Immature natural killer cell (primary cell): ENCODE results near the gene FAT1. TPM values are rescaled to one million over a fixed set of nuclear protein-coding genes. Genes with fewer than 3 reads are reported as not detected.

Experiments
- DNase-seq, 3 donors: peaks; one replicate each; pipeline ENCODE4 v3.0.0; 2022; ENCODE audit warnings: mixed read lengths in 1 of 3
- H3K27ac Mint-ChIP-seq, 6 donors: one replicate each; pipeline ENCODE4 v1.8.0; 2020; ENCODE audit warnings: mixed read lengths in 6 of 6, mild to moderate bottlenecking in 5 of 6, inconsistent platforms in 4 of 6, moderate library complexity in 3 of 6
- H3K27me3 Mint-ChIP-seq, 3 donors: one replicate each; pipeline ENCODE4 v1.8.0; 2020 to 2021; ENCODE audit warnings: low read depth in 3 of 3, mild to moderate bottlenecking in 3 of 3, mixed read lengths in 3 of 3, moderate library complexity in 3 of 3, inconsistent platforms in 1 of 3
- H3K36me3 Mint-ChIP-seq, 3 donors: one replicate each; pipeline ENCODE4 v1.8.0; 2020; ENCODE audit warnings: mixed read lengths in 3 of 3, inconsistent platforms in 2 of 3, mild to moderate bottlenecking in 2 of 3
- H3K4me1 Mint-ChIP-seq, 2 donors: one replicate each; pipeline ENCODE4 v1.8.0; 2020; ENCODE audit warnings: inconsistent platforms in 2 of 2, mild to moderate bottlenecking in 2 of 2, mixed read lengths in 2 of 2, moderate library complexity in 1 of 2
- H3K4me3 Mint-ChIP-seq, 5 donors: one replicate each; pipeline ENCODE4 v1.8.0; 2020; ENCODE audit warnings: mild to moderate bottlenecking in 5 of 5, mixed read lengths in 5 of 5, inconsistent platforms in 3 of 5, moderate library complexity in 3 of 5
- H3K9me3 Mint-ChIP-seq, 6 donors: one replicate each; pipeline ENCODE4 v1.8.0; 2020; ENCODE audit warnings: mild to moderate bottlenecking in 6 of 6, mixed read lengths in 6 of 6, inconsistent platforms in 4 of 6, moderate library complexity in 3 of 6
- polyA plus RNA-seq, 3 donors: library from polyadenylated mRNA; unstranded; fragments of 300-500 nt; fragmentation: Illumina TruSeq; gene quantifications; one replicate each; pipeline ENCODE4 v1.2.3, GENCODE V29; 2021

Gene FAT1
- polyA plus RNA-seq, 3 donors from 2014 or later = not detected

- H3K27ac Mint-ChIP-seq = no peak overlapping the region
- H3K4me3 Mint-ChIP-seq = no peak overlapping the region
- no peak for DNase-seq
- H3K9me3 Mint-ChIP-seq = peaks cover 0 to 4% (median 2%) of the 10 kb centered on the region in 6 donors
- no peaks in the 10 kb centered on the region for H3K36me3 Mint-ChIP-seq
- H3K4me1 Mint-ChIP-seq = no peaks in the 10 kb centered on the region
- H3K27me3 Mint-ChIP-seq = peaks cover 0 to 5% (median 0%) of the 10 kb centered on the region in 3 donors
Observed at GRCh38 chr4:186643501-186644310, 80.0 kb downstream of the FAT1 start.

- Mint-ChIP-seq H3K27me3 (peaks cover 0 to 5% (median 0%) of the 10 kb centered on the region in 3 donors), H3K27ac (no peak overlapping the region), H3K9me3 (peaks cover 0 to 4% (median 2%) of the 10 kb centered on the region in 6 donors), H3K36me3 (no peaks in the 10 kb centered on the region), H3K4me3 (no peak overlapping the region), H3K4me1 (no peaks in the 10 kb centered on the region)
- no peak for DNase-seq
Observed at GRCh38 chr4:186642998-186643397, 80.7 kb downstream of the FAT1 start.

GRCh38 chr4:186642530-186642929, 81.1 kb downstream of the FAT1 start:
- Mint-ChIP-seq H3K27me3 (peaks cover 0 to 5% (median 0%) of the 10 kb centered on the region in 3 donors), H3K36me3 (no peaks in the 10 kb centered on the region), H3K9me3 (peaks cover 0 to 4% (median 2%) of the 10 kb centered on the region in 6 donors), H3K27ac (no peak overlapping the region), H3K4me3 (no peak overlapping the region), H3K4me1 (no peaks in the 10 kb centered on the region)
- no peak for DNase-seq

GRCh38 chr4:186634591-186635128, 89.0 kb downstream of the FAT1 start:
- H3K4me3 Mint-ChIP-seq = no peak overlapping the region
- H3K27me3 Mint-ChIP-seq = peaks cover 0 to 2% (median 0%) of the 10 kb centered on the region in 3 donors
- DNase-seq = no peak
- no peak overlapping the region for H3K27ac Mint-ChIP-seq
- H3K9me3 Mint-ChIP-seq = peaks cover 0 to 5% (median 1%) of the 10 kb centered on the region in 6 donors
- no peaks in the 10 kb centered on the region for H3K4me1 Mint-ChIP-seq
- H3K36me3 Mint-ChIP-seq = no peaks in the 10 kb centered on the region

- DNase-seq = no peak
- Mint-ChIP-seq H3K4me3 (no peak overlapping the region), H3K4me1 (no peaks in the 10 kb centered on the region), H3K9me3 (peaks cover 0 to 7% (median 1%) of the 10 kb centered on the region in 6 donors), H3K27me3 (peaks cover 0 to 1% (median 0%) of the 10 kb centered on the region in 3 donors), H3K27ac (no peak overlapping the region), H3K36me3 (no peaks in the 10 kb centered on the region)
Observed at GRCh38 chr4:186633844-186634243, 89.8 kb downstream of the FAT1 start.

- peaks cover 0 to 9% (median 6%) of the 10 kb centered on the region in 6 donors for H3K9me3 Mint-ChIP-seq
- H3K27me3 Mint-ChIP-seq = peaks cover 0 to 1% (median 0%) of the 10 kb centered on the region in 3 donors
- H3K36me3 Mint-ChIP-seq = no peaks in the 10 kb centered on the region
- no peak overlapping the region for H3K4me3 Mint-ChIP-seq
- no peak overlapping the region for H3K27ac Mint-ChIP-seq
- DNase-seq = no peak
- peaks cover 0 to 8% of the 10 kb centered on the region in 2 donors for H3K4me1 Mint-ChIP-seq
Observed at GRCh38 chr4:186630128-186630527, 93.5 kb downstream of the FAT1 start.

GRCh38 chr4:186628058-186628711, 95.5 kb downstream of the FAT1 start:
- DNase-seq = no peak
- H3K9me3 Mint-ChIP-seq = peaks cover 3 to 11% (median 9%) of the 10 kb centered on the region in 6 donors
- H3K27me3 Mint-ChIP-seq = peaks cover 0 to 1% (median 0%) of the 10 kb centered on the region in 3 donors
- H3K4me3 Mint-ChIP-seq = no peak overlapping the region
- no peak overlapping the region for H3K27ac Mint-ChIP-seq
- H3K36me3 Mint-ChIP-seq = no peaks in the 10 kb centered on the region
- peaks cover 0 to 8% of the 10 kb centered on the region in 2 donors for H3K4me1 Mint-ChIP-seq

- Mint-ChIP-seq H3K27ac (no peak overlapping the region), H3K36me3 (no peaks in the 10 kb centered on the region), H3K4me1 (peaks cover 0 to 8% of the 10 kb centered on the region in 2 donors), H3K4me3 (no peak overlapping the region), H3K27me3 (peaks cover 0 to 1% (median 0%) of the 10 kb centered on the region in 3 donors), H3K9me3 (peaks cover 3 to 14% (median 9%) of the 10 kb centered on the region in 6 donors)
- peak in 1 of 3 donors; percentile 1 for DNase-seq
Observed at GRCh38 chr4:186627226-186627865, 96.3 kb downstream of the FAT1 start.

- peaks cover 0 to 8% of the 10 kb centered on the region in 2 donors for H3K4me1 Mint-ChIP-seq
- H3K4me3 Mint-ChIP-seq = no peak overlapping the region
- H3K27ac Mint-ChIP-seq = no peak overlapping the region
- H3K27me3 Mint-ChIP-seq = peaks cover 0 to 2% (median 0%) of the 10 kb centered on the region in 3 donors
- peaks cover 2 to 14% (median 9%) of the 10 kb centered on the region in 6 donors for H3K9me3 Mint-ChIP-seq
- no peaks in the 10 kb centered on the region for H3K36me3 Mint-ChIP-seq
- DNase-seq = no peak
Observed at GRCh38 chr4:186624951-186625350, 98.7 kb downstream of the FAT1 start.

GRCh38 chr4:186623546-186623945, 100.1 kb downstream of the FAT1 start:
- peaks cover 0 to 14% (median 9%) of the 10 kb centered on the region in 6 donors for H3K9me3 Mint-ChIP-seq
- H3K4me1 Mint-ChIP-seq = peaks cover 0 to 8% of the 10 kb centered on the region in 2 donors
- H3K4me3 Mint-ChIP-seq = no peak overlapping the region
- no peak for DNase-seq
- no peak overlapping the region for H3K27ac Mint-ChIP-seq
- H3K27me3 Mint-ChIP-seq = peaks cover 0 to 2% (median 0%) of the 10 kb centered on the region in 3 donors
- H3K36me3 Mint-ChIP-seq = no peaks in the 10 kb centered on the region

GRCh38 chr4:186622788-186623464, 100.7 kb downstream of the FAT1 start:
- Mint-ChIP-seq H3K27ac (no peak overlapping the region), H3K4me3 (no peak overlapping the region), H3K27me3 (peaks cover 0 to 2% (median 0%) of the 10 kb centered on the region in 3 donors), H3K36me3 (no peaks in the 10 kb centered on the region), H3K4me1 (peaks cover 0 to 4% of the 10 kb centered on the region in 2 donors), H3K9me3 (peaks cover 0 to 9% (median 6%) of the 10 kb centered on the region in 6 donors)
- DNase-seq = no peak

- H3K27me3 Mint-ChIP-seq = peaks cover 0 to 2% (median 2%) of the 10 kb centered on the region in 3 donors
- H3K9me3 Mint-ChIP-seq = peaks cover 0 to 13% (median 5%) of the 10 kb centered on the region in 6 donors
- no peak overlapping the region for H3K4me3 Mint-ChIP-seq
- DNase-seq = no peak
- no peaks in the 10 kb centered on the region for H3K4me1 Mint-ChIP-seq
- no peak overlapping the region for H3K27ac Mint-ChIP-seq
- no peaks in the 10 kb centered on the region for H3K36me3 Mint-ChIP-seq
Observed at GRCh38 chr4:186621959-186622553, 101.6 kb downstream of the FAT1 start.

- no peak overlapping the region for H3K27ac Mint-ChIP-seq
Observed at GRCh38 chr4:186619088-186619487, 104.6 kb downstream of the FAT1 start.

More at GRCh38 chr4:186619088-186619487, 104.6 kb downstream of the FAT1 start:
- Mint-ChIP-seq H3K4me1 (no peaks in the 10 kb centered on the region), H3K9me3 (peaks cover 0 to 15% (median 10%) of the 10 kb centered on the region in 6 donors), H3K27me3 (peaks cover 2 to 5% (median 3%) of the 10 kb centered on the region in 3 donors), H3K4me3 (no peak overlapping the region), H3K36me3 (no peaks in the 10 kb centered on the region)
- no peak for DNase-seq
